Measurements from ENCODE around the gene FPGS.

The FPGS gene

GRCh38 chr9:127816728-127817127 is 14.0 kb downstream of the FPGS start:
- Histone ChIP-seq H3K79me2 (ENCODE audit: control insufficient read depth, low read length) (no peaks in the 10 kb centered on the region), H3K4me3 (ENCODE audit: low read length) (no peak overlapping the region), H3K9me3 (ENCODE audit: control insufficient read depth, insufficient read depth, low read length) (no peaks in the 10 kb centered on the region), H3K27ac (ENCODE audit: low read depth, low read length) (no peak overlapping the region), H3F3A (ENCODE audit: control insufficient read depth, insufficient read depth) (no peaks in the 10 kb centered on the region), H3K4me1 (ENCODE audit: control insufficient read depth, low read length) (no peaks in the 10 kb centered on the region), H3K9me2 (replicated peaks; ENCODE audit: control insufficient read depth, low read length) (no peaks in the 10 kb centered on the region), H3K4me2 (ENCODE audit: low read length) (no peak overlapping the region), H3K27me3 (ENCODE audit: control insufficient read depth, low read length) (no peaks in the 10 kb centered on the region), H4K20me1 (ENCODE audit: control insufficient read depth, insufficient read depth, low read depth, low read length) (no peaks in the 10 kb centered on the region), H3K36me3 (ENCODE audit: control insufficient read depth, low read length) (peaks cover 32% of the 10 kb centered on the region)
- TF ChIP-seq EZH2phosphoT487 (IDR thresholded peaks at IDR 0.05; ENCODE audit: borderline replicate concordance, low read length) (no peak), CTCF (IDR thresholded peaks at IDR 0.05; ENCODE audit: low read depth, low read length, poor library complexity, severe bottlenecking) (no peak)

GRCh38 chr9:127817881-127818434 is 15.3 kb downstream of the FPGS start:
- H3K27ac ChIP-seq (ENCODE audit: low read depth, low read length) = no peak overlapping the region
- no peak overlapping the region for H3K4me2 ChIP-seq (ENCODE audit: low read length)

GRCh38 chr9:127818574-127818973 is 15.9 kb downstream of the FPGS start:
- TF ChIP-seq CTCF (IDR thresholded peaks at IDR 0.05; ENCODE audit: low read depth, low read length, poor library complexity, severe bottlenecking) (no peak), EZH2phosphoT487 (IDR thresholded peaks at IDR 0.05; ENCODE audit: borderline replicate concordance, low read length) (no peak)
- H3K4me3 ChIP-seq (ENCODE audit: low read length) = no peak overlapping the region
- H3K9me2 ChIP-seq (replicated peaks; ENCODE audit: control insufficient read depth, low read length) = no peaks in the 10 kb centered on the region
- H3F3A ChIP-seq (ENCODE audit: control insufficient read depth, insufficient read depth) = peaks cover 10% of the 10 kb centered on the region
- H3K9me3 ChIP-seq (ENCODE audit: control insufficient read depth, insufficient read depth, low read length) = no peaks in the 10 kb centered on the region
- H3K4me2 ChIP-seq (ENCODE audit: low read length) = no peak overlapping the region
- H3K27me3 ChIP-seq (ENCODE audit: control insufficient read depth, low read length) = no peaks in the 10 kb centered on the region
- H4K20me1 ChIP-seq (ENCODE audit: control insufficient read depth, insufficient read depth, low read depth, low read length) = no peaks in the 10 kb centered on the region
- H3K36me3 ChIP-seq (ENCODE audit: control insufficient read depth, low read length) = peaks cover 15% of the 10 kb centered on the region
- no peak overlapping the region for H3K27ac ChIP-seq (ENCODE audit: low read depth, low read length)
- no peaks in the 10 kb centered on the region for H3K79me2 ChIP-seq (ENCODE audit: control insufficient read depth, low read length)
- H3K4me1 ChIP-seq (ENCODE audit: control insufficient read depth, low read length) = no peaks in the 10 kb centered on the region

More at GRCh38 chr9:127817881-127818434, 15.3 kb downstream of the FPGS start:
- Histone ChIP-seq H3K79me2 (ENCODE audit: control insufficient read depth, low read length) (no peaks in the 10 kb centered on the region), H3K9me2 (replicated peaks; ENCODE audit: control insufficient read depth, low read length) (no peaks in the 10 kb centered on the region), H3F3A (ENCODE audit: control insufficient read depth, insufficient read depth) (peaks cover 10% of the 10 kb centered on the region), H3K4me3 (ENCODE audit: low read length) (no peak overlapping the region), H4K20me1 (ENCODE audit: control insufficient read depth, insufficient read depth, low read depth, low read length) (no peaks in the 10 kb centered on the region), H3K27me3 (ENCODE audit: control insufficient read depth, low read length) (no peaks in the 10 kb centered on the region), H3K4me1 (ENCODE audit: control insufficient read depth, low read length) (no peaks in the 10 kb centered on the region), H3K36me3 (ENCODE audit: control insufficient read depth, low read length) (peaks cover 21% of the 10 kb centered on the region), H3K9me3 (ENCODE audit: control insufficient read depth, insufficient read depth, low read length) (no peaks in the 10 kb centered on the region)
- TF ChIP-seq CTCF (IDR thresholded peaks at IDR 0.05; ENCODE audit: low read depth, low read length, poor library complexity, severe bottlenecking) = no peak

Data from DOHH2 (cell line).